NCI-H1436 treated with DMSO at 0.1 percent for 48 hours (cell line): Measurements from ENCODE around the gene CYB561D2.
"Not testable (repeated sequence)": the region's sequence is repeated elsewhere in the genome, so short reads cannot be mapped to it uniquely, and the experiment has no call there.

ENCODE experiments used
- DNase-seq: peaks from one replicate; lab custom pipeline; 2025; lab: John Stamatoyannopoulos, UW

The CYB561D2 gene, protein sequence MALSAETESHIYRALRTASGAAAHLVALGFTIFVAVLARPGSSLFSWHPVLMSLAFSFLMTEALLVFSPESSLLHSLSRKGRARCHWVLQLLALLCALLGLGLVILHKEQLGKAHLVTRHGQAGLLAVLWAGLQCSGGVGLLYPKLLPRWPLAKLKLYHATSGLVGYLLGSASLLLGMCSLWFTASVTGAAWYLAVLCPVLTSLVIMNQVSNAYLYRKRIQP

DNA sequence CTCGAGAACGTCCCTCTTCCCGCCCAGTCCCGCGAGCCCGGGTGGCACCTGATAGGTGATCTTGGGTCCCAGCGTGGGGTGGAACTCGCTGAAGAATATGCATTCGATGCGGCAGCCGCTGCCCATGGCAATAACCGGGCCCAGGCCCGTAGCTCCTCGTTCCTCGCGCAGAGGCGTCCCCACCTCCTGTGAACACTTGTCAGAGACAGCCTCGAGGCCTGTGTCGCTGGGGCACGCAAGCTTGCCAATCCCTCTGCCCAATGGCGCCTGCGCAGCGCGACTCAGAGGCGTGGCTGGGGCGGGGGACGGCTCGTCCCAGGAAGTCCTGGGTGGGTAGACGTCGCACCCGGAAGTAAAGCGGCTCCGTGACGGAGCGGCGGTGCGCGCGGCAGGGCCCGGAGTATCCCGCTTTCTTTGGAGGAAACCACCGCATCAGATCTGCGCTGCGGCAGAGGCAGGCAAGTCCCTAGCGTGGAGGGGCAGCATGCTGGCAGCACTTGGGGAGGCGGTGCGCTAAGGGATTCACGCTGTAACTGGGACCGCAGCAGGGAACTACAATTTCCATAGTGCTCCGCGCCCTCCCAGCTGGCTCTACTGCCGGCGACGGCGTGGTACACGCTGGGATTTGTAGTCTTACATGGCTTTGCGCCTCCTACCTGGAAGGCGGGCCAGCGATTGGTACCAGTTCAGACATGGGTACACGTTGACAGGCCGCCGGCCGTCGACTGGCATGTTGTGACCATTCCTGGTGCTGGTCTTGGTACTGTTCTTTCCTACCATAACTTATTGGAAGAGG is at the start of gene CYB561D2, which contains the start of gene NPRL2:
Gene CYB561D2 (plus strand): TSS at position 336 of the 796 bp plus-strand sequence. CDS start 572 bp downstream, outside the sequence.
Gene NPRL2 (minus strand): TSS at position 249 of the 796 bp plus-strand sequence. CDS start 123 bp downstream, at position 126.
- peak; percentile 27 for DNase-seq

DNA sequence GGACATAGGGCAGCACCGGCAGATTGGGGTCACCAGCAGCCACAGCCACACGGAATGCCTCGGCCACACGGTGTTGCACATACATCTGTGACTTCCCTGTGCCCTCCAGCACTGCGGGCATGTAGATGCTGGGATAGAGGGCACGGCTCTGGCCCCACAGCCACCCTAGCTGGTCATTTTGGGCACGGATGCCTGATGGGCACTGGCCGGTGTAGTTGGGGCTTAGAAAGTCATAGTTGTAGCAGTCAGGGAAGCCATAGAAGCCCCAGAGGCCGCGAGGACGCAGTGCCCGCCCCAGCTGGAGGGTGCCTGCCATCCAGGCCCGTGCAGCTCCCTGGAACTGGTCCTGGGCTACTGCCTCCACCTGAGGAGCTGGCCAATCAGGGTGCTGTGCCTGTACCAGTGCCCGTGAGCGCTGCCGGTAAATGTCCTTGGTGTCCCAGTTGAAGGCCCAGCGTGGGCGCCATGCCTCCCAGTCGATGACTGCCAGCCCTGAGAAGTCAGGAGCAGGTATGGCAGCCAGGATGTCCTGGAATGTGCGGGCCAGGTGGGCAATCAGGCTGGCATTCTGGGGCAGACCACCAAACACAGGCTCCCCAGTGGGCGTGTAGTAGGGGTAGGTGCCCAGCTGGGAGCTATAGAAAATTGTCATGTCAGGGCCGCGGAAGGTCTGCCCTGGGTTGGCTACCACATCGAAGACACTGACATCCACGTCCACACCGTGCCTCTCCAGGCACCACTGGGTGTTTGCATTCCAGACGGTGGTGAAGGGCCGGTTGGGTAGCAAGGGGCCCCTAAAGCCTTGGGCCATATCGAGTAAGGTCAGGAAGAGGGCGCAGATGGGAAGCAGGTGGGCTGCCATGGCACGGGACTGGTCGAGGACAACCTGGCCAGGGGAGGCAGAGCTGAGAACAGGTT is 48.3 kb upstream of the CYB561D2 start:
- DNase-seq = no peak

DNA sequence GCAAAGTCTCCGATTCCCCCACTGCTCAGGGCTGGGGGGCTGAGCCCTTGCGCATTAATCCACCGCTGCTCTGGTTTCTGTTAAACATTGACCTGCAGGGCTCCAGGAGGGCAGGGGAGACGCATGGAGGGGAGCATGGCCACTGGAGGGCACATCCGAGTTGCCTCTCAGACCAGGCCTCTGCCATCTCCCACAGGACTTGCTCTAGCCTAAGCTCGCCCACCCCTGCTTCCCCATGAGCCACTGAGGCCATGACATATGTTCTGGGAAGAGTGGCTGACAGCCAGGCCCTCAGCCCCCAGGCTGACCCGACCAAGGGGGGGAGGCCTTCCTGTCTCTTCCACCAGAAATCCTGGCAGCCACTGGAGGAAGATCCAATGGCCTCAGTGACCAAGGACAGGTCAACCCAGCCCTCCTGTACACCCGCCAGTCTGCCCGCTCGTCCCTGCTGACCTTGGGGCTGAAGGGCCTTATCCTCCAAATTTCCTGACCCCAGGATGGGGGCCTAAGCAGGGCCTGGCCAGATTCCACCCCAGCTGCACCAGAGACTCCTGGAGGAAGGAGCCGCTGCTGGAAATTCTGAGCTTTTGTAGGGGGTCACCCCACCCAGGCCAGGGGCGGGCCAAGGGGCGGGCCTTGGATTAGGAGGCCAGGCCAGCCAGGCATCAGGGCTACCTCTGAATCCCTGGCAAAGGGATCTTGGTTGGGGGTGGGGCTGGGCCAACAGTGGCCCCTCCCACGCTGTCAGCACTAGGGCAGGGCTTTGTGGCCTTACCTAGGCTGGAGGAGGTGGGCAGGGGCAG is 47.4 kb upstream of the CYB561D2 start, which contains the start of gene HYAL1:
Gene HYAL1 (minus strand): TSS at position 562 of the 803 bp plus-strand sequence. CDS start 618 bp downstream, outside the sequence.
- DNase-seq = no peak

DNA sequence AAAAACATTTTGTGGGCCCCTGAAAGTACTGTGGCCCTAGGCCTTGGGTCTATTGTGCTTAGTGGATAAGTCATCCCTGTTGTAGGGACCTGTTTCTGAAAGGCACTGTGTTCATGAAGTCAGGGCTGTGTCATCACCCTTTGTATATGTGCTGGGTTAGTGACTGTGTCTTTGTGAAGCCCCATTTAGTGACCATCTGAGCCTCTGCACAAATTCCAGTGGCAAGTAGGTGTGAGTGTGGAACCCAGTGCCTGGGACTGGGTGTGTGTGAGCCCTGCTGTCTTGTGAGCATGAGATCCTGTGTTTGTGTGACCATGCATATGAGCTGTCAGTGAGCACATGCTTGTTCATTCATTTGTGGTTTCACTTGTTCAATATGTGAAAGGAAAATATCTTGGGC is 46.1 kb upstream of the CYB561D2 start:
- no peak for DNase-seq

DNA sequence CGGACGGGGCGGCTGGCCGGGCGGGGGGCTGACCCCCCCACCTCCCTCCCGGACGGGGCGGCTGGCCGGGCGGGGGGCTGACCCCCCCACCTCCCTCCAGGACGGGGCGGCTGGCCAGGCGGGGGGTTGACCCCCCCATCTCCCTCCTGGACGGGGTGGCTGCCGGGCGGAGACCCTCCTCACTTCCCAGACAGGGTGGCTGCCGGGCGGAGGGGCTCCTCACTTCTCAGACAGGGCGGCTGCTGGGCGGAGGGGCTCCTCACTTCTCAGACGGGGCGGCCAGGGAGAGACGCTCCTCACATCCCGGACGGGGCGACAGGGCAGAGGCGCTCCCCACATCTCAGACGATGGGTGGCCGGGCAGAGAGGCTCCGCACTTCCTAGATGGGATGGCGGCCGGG is 38.6 kb upstream of the CYB561D2 start:
- DNase-seq = not testable (repeated sequence)

DNA sequence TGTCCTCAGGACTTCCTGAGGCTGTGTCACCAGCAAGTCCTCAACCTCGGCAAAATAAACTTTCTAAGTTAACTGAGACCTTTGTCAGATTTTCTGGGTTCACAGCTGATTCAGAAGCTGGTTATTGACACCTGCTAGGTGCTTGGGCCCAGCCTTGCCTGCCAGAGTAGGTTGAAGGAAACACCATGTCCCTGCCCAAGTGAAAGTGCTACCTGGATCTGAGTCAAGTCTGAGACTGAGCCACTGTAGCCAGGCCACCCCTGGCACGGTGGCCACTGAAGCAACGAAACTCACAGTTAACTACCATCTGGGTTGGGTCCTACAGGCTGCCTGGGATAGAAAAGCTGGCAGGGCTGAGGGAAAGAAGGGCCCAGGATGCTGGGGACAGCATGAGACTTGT is 36.3 kb upstream of the CYB561D2 start:
- no peak for DNase-seq

DNA sequence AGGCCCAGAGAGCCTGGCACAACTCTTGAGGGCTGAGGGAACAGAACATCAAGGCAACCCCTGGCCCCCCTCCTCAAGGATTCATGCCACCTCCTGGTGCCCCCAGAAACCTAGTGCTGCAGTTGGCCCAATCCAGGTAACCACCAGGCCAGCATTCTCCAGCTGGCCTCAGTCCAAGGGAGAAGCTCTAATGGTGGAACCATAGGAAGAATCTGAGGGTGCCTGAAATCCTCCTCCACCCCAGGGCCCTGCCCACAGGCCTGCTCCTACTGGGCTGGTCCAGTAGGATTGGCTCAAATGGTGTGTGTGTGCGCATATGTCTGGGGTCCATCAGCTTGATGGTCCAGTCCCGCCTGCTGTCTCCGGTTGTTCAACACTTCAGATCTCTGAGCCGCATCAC is 35.8 kb upstream of the CYB561D2 start:
- no peak for DNase-seq

DNA sequence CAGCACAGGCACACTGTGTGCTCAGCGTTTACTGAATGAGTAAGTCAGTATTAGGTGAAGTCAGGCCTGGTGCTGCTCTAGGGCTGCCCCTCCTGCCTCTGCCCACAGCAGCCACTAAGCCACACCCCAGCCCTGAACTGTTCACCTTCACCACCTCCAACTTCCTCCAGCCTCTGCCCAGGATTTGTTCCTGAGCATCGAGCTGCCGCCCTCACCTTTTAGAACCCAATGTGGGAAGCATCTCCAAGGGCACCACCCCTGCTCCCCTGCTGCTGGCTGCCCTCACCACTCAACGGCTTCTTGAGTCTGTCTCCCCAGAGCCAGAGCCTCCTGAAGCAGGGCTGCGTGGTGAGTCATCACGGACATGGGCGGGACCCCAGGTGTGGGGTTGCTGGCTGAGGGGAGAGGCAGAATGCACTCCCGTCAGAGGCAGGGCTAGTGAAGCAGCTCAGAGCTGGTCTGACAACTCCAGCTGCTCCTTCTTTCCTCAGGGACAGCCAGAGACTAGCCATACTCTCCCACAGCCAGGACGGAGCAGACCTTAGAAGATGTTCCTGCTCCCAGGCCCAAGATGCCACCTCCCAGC is 33.9 kb upstream of the CYB561D2 start:
- no peak for DNase-seq

DNA sequence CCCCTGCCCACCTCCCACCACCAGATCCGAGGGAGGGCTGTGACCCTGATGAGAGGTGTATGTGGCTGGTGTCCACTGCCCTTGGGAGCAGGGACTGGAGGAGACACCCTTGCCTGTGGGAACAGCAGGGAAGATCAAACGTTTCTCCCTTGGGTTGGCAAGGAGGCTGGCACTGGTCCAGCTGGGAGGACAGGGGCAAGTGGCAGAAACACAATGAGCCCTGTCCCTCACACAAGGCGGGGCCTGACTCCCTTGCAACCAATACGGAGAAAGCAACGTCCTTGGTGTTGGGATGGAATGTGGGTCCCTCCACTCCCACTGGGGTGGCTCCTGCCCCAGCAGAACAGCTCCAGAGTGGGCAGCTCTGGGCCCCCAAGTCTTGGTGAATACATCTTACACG is 33.4 kb upstream of the CYB561D2 start:
- no peak for DNase-seq

DNA sequence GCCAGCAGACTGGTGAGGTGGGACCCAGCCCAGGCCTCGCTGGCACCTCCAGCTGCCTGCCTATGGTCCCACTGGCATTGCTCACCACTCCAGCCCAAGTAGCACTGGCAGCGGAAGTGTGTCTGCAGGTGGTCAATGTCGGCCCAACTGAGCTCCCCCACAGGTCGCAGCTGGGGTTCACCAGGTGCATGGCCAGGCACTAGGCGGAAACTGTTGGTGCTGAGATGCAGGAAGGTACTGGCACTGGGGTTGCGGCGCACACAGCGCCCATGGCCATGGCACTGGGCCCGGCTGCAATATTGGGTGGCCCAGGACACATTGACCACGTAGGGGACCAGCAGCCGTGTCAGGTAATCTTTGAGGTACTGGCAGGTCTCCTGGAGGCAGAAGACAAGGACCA is 32.5 kb upstream of the CYB561D2 start:
- DNase-seq = no peak

DNA sequence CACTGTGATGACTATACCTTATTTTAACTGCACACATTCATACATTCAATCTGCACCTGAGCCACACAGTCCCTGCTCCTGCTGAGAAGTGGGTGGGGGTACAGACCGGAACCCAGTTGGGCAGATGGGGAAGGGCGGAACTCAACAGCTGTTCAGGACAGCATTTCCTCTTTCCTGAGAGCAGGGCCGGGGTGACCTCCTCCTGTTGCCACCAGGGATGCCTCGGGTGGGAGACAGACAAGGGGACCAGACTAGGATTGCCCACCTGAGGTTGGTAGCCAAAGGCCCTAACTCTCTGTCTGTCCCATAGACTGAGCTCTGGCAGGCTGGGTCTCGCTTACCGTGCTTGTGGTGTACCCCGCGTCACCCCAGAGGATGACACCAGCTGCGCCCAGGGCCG is 32.0 kb upstream of the CYB561D2 start:
- no peak for DNase-seq

DNA sequence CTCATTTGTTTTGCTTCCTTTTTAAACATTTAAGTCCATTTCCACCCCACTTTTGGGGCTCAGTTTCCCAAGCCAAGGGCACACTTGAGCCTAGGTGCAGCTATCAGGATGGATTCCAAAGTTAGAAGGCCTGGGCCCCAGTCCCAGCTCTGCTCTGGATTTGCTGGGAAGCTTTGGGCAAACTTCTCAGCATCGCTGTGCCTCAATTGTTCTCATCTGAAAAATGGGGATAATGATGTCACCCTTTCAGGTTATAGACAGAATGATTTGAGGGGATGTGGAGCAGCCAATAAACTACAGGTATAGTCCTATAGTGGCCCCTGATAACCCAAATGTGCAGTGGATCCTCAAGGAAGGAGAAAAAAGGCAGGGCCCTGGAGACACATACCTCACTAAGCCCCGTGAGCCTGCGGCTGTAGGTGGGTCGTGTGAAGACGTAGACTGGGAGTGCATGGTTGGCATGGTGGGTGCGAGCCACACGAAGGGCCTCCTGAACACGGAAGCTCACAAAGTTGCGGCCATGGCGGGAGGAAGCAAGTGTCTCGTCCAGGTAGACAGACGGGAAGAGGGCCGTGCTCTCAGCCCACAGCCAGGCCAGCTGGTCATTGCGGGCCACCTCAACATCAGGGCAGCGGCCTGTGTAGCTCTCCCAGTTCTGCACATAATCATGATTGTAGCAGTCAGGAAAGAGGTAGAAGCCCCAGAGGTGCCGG is 31.3 kb upstream of the CYB561D2 start:
- no peak for DNase-seq

DNA sequence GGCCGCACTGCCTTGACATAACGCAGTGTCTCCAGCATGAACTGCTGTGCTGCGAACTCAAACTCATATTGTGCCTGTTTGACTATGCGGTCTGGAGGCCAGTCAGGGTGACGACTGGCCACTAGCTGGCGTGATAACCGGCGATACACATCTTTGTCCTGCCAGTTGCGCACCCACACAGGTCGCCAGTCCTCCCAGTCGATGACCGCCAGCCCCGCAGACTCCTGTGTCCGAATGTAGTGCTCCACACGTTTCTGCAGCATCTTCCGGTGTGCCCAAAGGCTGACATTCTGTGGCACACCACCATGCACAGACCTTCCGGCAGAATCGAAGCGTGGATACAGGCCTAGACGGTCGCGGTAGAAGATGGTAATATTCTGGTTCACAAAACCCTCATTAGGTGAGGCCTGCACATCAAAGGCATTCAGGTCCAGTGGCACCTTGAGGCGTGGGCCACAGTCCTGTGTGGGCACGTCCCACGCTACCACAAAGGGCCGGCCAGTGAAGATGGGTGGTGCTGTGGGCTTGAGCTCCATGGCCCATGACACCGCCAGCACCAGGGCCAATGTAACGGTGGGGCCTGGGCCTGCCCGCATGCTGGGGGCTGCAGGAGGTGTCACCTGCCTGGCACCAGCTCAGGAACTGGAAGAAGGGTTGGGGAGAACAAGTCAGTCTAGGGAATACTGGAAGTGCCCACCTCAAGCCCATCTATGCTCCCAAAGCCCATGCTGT is 30.6 kb upstream of the CYB561D2 start:
- DNase-seq = no peak

DNA sequence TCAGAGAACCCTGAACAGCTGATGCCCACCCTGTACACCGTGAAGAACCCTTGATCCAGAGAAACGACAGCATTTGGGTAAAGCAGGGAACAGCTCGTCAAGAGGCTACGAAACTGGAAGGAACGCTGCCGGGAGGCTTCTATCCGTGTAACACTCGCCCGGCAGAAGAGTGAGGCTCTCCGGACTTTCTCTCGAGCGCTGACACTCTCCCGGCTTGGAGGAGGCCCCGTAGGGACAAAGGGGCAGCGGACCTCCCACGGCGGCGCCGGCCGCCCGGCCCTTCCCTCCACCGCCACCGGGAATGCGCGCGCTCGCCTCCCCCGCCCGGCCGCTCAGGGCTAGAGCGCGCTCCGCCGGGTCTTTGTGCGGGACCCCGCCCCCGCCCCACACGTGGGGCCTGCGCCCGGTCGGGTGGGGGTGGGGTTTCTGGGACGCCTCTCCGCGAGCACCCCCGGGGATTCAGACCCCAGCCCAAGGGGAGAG is 29.8 kb upstream of the CYB561D2 start:
- no peak for DNase-seq

DNA sequence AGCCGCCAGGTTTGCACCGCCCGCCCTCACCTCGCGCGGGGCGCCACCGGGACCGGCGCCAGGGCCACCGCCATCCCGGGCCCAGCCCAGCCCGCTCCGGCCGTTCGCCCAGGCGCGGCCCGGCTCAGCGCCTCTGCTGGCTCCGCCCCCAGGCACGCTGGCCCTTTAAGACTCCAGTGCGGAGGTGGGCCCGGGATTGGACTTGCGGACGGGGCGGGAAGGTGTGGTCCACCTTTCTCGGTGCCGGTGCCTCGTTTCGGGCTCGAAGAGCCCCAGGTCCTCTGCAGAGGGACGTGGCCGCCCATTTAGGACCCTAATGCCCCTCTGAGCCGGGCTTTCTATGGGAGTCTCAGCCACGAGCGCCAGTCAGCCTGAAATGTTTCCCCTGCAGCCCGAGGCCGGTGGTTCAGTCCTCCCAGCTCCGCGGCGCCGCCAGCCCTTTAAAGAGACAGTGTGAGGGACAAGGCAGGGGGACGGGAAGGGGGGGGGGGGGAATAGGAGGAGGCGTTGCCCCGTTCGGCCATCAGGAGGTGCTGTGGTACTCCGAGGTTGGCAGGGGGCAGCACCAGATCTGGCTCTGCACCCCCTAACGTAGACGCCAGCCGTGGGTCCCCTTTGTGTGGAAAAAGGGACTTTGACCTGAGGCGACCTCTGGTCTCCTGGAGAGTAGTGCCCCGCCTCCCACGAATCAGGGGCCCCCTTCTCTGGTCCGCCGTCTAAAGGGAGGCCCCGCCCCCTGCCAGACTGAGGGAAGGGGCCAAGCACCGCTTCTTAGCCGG is 29.1 kb upstream of the CYB561D2 start:
- DNase-seq = no peak

DNA sequence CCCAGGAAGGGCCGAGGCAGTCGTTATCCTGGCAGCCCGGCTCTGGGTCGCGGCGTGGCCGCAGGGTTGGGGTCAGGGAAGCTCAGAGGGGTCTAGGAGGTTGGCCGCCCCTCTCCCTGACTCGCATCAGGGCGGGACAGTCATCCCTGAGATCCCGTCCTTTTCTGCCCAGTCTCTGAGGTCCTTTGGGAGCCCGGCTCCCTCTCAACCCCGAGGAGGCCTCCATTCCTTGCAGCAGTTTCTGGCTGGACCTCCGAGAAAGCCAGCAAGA is 28.6 kb upstream of the CYB561D2 start:
- no peak for DNase-seq

DNA sequence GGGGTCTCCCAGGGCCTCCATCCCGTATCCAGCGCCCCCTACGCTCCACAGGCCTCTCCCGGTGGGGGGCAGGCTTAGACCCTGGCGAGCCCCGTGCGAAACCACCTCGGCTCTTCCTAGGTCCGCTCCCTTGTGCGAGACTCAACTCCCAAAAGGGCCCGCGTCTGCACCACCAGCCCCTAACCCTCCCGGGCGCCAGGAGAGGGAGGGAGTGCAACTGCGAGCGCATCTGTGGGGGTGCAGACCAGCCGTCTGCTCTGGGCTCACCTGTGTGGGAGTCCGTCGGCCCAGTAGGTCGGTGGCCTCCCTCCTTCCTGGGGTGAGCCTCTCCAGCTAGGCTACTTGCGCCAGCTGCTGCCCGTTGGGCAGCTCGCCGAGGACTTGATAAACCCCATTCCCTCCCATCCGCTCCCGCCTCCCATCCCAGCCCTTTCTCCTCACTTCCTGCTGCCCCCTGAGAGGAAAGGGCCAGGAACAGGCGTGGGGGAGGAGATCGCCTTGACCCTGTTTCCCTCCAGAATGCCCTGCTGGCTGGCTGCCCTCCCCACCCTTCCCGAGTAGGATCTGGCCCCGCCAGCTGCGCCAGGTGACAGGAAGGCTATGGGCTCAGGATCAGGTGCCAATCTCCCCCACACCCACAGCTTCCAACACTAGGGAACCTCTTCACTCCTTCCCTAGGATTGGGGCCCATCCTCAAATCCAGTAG is 28.1 kb upstream of the CYB561D2 start, which contains the start of gene HYAL2:
Gene HYAL2 (minus strand): TSS at position 360 of the 706 bp plus-strand sequence. CDS start 2,256 bp downstream, outside the sequence.
- DNase-seq = no peak

DNA sequence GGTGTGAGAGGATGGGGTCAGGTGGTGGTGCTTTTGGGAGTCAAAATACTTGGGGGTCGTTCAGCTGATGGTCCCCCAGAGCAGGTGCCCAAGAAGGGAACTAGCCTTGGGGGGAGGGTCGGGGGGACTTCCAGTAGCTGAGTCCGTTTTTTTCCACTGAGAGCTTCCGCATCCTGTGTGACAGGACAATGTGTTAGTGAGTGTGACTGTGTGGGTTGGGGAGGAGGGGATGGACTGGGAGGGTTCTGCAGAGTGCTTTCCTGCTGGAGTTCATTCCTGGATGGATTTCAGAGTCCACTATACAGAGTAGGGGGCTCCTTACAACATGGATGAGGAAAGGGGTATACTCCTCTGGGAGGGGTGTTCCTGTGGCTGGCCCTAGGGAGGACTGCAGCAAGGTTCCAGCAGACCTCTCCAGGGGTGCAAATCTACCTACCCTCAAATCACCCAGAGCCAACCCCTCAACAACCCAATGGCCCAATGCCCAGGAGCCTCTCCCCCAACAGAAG is 27.5 kb upstream of the CYB561D2 start:
- DNase-seq = no peak
